COLO829 (cell line): ENCODE results near the gene CDK19.
"Not testable (repeated sequence)": the region's sequence is repeated elsewhere in the genome, so short reads cannot be mapped to it uniquely, and the experiment has no call there.

Experiments used
- DNase-seq: peaks from one replicate; pipeline ENCODE4 v3.0.0; 2012; ENCODE audit warnings: low spot score

CDK19 gene

DNA sequence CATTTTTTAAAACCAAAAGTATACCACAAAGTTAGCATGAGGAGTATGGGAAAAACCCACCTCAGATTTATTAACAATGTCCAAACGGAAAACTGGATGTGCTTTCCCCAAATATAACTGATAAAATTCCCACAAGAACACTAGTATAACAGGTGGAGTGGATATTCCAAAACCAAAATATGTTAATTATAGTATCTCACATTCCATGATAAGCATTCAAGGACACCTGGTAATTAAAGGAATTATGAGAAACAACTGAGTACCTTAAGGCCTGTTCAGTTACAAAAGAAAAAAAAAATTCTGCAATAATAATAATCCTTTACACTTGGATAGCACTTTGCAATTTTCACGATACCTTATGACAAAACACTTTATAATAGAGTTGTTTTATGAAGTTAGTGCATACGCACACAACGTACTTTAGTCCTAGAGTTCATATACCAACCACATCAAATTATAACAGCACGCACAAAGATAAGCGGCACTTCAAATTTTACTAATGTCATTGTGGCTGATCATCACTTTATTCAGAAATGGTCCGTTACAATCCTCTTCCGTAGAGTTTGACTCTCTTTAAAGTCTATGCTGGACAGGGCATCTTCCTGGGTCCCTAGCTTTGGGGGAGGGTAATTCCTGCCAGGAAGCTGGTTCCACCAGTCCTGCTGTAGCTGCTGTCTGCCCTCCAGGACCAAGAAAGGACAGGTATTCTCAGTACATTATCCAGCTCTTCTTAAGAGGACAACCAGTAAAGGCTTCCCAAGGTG is 1.7 kb downstream of the CDK19 start:
- DNase-seq, result no peak

DNA sequence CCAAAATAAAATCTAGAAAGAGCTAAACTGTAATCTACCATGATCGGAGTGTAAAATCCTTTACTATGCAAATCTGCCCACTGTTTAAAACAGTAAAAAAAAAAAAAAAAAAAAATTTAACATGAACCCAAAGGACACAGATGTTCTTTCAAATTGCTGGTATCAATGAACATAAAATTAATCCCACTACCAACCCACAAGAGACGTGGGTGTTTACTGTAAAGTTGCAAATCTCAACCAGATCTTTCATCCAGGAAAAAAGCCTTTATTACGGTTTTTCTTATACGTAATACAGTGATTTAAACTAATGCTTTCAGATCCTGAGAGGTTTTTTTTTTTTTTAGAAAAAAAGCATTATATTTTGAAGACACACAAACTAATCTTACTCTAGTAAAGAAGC is 2.5 kb downstream of the CDK19 start:
- no peak for DNase-seq

- no peak for DNase-seq
Measured at GRCh38 chr6:110810896-110811586, 4.2 kb downstream of the CDK19 start.

DNA sequence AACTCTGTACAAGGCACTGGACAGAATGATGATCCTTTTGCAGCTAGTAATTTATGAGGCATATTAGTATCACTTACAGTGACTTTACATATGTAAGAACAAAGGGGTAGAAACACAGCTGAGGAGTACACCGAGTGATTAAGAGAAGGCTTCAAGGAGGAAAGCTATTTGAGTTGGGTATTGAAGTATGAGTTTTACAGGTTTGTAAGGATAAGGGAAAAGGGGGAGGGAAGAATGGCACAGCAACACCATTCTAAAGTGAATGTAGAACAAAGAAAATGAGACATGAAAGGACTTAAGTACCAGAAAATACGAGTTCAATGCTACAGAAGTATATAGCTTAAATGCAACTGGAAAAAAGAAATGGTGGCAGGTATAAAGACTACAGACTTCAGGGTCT is 5.5 kb downstream of the CDK19 start:
- no peak for DNase-seq

- not testable (repeated sequence) for DNase-seq
Measured at GRCh38 chr6:110802175-110802574, 13.1 kb downstream of the CDK19 start.

GRCh38 chr6:110800839-110801196 is 14.5 kb downstream of the CDK19 start:
- DNase-seq, result no peak

DNA sequence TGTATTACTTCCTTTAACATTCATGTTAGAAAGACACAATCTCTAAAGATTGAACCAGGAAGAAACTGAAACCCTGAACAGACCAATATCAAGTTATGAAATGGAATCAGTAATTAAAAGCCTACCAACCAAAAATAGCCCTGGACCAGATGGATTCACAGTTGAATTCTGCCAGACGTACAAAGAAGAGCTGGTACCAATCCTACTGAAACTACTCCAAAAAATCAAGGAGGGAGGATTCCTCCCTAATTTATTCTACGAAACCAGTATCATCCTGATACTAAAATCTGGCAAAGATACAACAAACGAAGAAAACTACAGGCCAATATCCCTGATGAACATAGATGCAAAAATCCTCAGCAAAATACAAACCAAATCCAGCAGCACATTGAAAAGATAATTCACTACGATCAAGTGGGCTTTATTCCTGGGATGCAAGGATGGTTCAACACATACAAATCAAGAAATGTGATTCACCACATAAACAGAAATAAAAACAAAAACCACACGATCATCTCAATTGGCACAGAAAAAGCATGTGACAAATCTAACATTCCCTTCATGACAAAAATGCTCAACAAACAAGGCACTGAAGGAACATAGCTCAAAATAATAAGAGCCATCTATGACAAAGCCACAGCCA is 15.0 kb downstream of the CDK19 start:
- no peak for DNase-seq

- DNase-seq, result no peak
Measured at GRCh38 chr6:110799655-110800054, 15.6 kb downstream of the CDK19 start.

- no peak for DNase-seq
Measured at GRCh38 chr6:110799189-110799588, 16.1 kb downstream of the CDK19 start.

DNA sequence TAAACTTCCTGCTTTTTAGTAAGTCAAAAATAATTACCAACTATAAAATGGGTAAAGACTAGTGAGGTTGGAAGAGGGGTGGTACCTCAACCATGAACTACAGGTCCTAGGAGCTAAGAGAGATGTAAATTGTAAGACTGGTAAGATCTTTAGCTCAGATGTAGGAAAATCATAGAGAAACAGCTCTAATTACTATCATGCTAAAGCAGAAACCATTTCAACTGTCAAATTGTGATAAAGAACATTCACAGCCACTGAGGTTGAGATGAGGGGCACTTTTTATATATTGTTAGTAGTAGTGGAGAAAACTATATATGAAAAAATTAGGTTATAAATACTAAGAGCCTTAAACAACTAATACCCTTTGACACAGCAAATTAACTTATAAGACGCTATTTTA is 20.0 kb downstream of the CDK19 start:
- DNase-seq, result no peak

- no peak for DNase-seq
Measured at GRCh38 chr6:110786696-110787095, 28.6 kb downstream of the CDK19 start.

GRCh38 chr6:110786271-110786670 is 29.0 kb downstream of the CDK19 start:
- no peak for DNase-seq

DNA sequence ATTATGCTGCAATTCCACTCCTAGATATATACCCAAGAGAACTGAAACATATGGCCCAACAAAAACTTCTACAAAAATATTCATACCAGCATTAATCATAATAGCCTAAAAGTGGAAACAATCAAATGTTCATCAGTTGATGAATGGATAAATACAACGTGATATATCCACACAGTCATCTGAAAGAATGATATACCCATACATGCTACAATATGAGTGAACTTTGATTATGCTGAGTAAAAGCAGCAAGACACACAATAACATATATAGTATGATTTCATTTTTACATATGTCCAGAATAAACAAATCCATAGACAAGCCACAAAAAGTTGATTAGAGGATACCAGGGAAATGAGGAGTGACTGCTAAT is 30.7 kb downstream of the CDK19 start:
- no peak for DNase-seq

DNA sequence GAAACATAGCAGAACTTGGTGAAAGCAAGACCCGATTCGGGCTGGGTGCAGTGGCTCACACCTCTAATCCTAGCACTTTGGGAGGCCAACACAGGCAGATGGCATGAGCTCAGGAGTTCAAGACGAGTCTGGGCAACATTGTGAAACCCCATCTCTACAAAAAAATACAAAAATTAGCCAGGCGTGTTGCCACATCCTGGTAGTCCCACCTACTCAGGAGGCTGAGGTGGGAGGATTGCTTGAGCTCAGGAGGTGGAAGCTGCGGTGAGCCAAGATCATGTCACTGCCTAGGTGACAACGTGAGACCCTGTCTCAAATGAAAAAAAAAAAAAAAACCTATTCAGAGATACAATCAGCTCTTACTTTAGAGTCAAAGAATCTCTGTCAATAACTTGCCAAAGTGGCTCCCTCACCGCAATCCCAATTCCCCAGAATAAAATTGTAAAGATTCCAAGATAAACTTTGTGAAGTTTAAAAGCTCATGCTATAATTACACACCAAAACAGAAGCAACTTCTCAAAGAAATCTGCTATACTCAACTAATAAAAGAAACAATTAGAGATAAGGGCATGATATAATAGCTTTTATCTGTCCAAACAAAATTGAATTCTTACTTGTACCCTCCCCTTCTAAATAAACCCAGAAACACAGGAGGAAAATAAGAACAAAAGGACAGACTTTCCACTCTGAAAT is 33.6 kb downstream of the CDK19 start:
- no peak for DNase-seq

GRCh38 chr6:110778333-110778732 is 36.9 kb downstream of the CDK19 start:
- no peak for DNase-seq

GRCh38 chr6:110777636-110778035 is 37.6 kb downstream of the CDK19 start:
- DNase-seq, result no peak

- no peak for DNase-seq
Measured at GRCh38 chr6:110776413-110776812, 38.9 kb downstream of the CDK19 start.

GRCh38 chr6:110769923-110770322 is 45.3 kb downstream of the CDK19 start:
- no peak for DNase-seq

- DNase-seq, result no peak
Measured at GRCh38 chr6:110768057-110768456, 47.2 kb downstream of the CDK19 start.

- no peak for DNase-seq
Measured at GRCh38 chr6:110761371-110761770, 53.9 kb downstream of the CDK19 start.

GRCh38 chr6:110760589-110760988 is 54.7 kb downstream of the CDK19 start:
- no peak for DNase-seq

GRCh38 chr6:110760098-110760497 is 55.2 kb downstream of the CDK19 start:
- DNase-seq, result not testable (repeated sequence)

DNA sequence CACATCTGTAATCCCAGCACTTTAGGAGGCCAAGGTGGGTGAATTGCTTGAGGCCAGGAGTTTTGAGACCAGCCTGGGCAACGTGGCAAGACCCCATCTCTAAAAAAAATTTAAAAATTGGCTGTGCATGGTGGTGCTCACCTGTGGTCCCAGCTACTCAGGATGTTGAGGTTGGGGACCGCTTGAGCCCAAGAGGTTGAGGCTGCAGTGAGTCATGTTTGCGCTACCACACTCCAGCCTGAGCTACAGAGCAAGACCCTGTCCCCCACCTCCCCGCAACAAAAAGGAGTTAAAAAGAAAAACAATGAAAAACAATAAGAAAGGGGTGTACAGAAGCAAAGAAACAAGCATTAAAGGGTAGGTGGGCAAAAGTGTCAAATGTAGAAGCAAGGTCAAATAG is 57.3 kb downstream of the CDK19 start:
- no peak for DNase-seq
